RWPE2 (cell line): ENCODE data around the gene STOML2.

Experiments used
- ATAC-seq: fragments of 200-7000 bp; cut with Tn5 transposase; 3 replicates; pipeline ENCODE4 v1.9.1; 2021; ENCODE audit warnings: low read depth
- DNase-seq: peaks from one replicate; pipeline ENCODE4 v3.0.0-alpha.2; 2020; ENCODE audit warnings: low spot score
- H3K27ac ChIP-seq: fragments of 450-650 bp; 2 replicates; pipeline ENCODE4 v1.5.1; 2017; ENCODE audit warnings: mild to moderate bottlenecking; ENCODE audit not compliant: poor library complexity, severe bottlenecking
- H3K27me3 ChIP-seq: fragments of 250-450 bp; sonication (Bioruptor Pico); 2 replicates; pipeline ENCODE4 v1.5.1; 2021; ENCODE audit warnings: mild to moderate bottlenecking, moderate library complexity; ENCODE audit not compliant: insufficient read depth, poor library complexity, severe bottlenecking
- H3K36me3 ChIP-seq: fragments of 250-450 bp; sonication (Bioruptor Pico); 2 replicates; pipeline ENCODE4 v1.5.1; 2020; ENCODE audit warnings: low read depth, mild to moderate bottlenecking, moderate library complexity
- H3K4me1 ChIP-seq: fragments of 250-450 bp; sonication (Bioruptor Pico); 2 replicates; pipeline ENCODE4 v1.5.1; 2021; ENCODE audit warnings: mild to moderate bottlenecking, moderate library complexity; ENCODE audit not compliant: insufficient read depth, poor library complexity, severe bottlenecking
- H3K4me3 ChIP-seq: fragments of 250-450 bp; sonication (Bioruptor Pico); 2 replicates; pipeline ENCODE4 v1.5.1; 2021; ENCODE audit warnings: mild to moderate bottlenecking, moderate library complexity; ENCODE audit not compliant: severe bottlenecking
- H3K9me3 ChIP-seq: fragments of 250-450 bp; sonication (Bioruptor Pico); 2 replicates; pipeline ENCODE4 v1.5.1; 2021; ENCODE audit warnings: mild to moderate bottlenecking, moderate library complexity; ENCODE audit not compliant: severe bottlenecking
- TF ChIP-seq, protein P1 (sequence below): fragments of 450-650 bp; IDR thresholded peaks from one replicate; pipeline ENCODE4 v1.5.1; 2017; ENCODE audit warnings: mild to moderate bottlenecking, moderate library complexity; ENCODE audit not compliant: poor library complexity, severe bottlenecking

The STOML2 gene

DNA sequence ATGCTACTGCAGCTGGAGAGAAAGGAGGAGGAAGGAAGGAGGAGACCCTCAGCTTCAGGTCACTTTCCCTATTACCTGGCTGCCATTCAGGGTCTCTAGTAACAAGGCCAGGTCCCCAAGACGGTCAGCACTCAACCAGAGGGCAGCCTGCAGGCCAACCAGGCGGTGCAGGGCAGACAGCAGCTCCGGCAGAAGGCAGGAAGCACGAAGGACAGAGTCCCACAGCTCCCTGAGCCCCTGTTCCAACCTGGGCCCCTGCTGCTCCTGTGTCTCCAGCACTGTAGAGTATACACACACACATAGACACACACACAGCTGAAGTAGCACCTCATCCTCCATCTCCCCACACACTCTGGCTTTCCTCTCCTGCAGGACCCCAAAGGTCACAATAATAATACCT, 24.9 kb downstream of the STOML2 start:
- Histone ChIP-seq H3K36me3 (peaks cover 41% of the 10 kb centered on the region), H3K27me3 (no peaks in the 10 kb centered on the region), H3K4me1 (peaks cover under 1% of the 10 kb centered on the region), H3K9me3 (no peaks in the 10 kb centered on the region), H3K4me3 (peak overlapping the region; percentile 86), H3K27ac (no peak overlapping the region)
- no peak for ATAC-seq
- TF ChIP-seq, protein P1, sequence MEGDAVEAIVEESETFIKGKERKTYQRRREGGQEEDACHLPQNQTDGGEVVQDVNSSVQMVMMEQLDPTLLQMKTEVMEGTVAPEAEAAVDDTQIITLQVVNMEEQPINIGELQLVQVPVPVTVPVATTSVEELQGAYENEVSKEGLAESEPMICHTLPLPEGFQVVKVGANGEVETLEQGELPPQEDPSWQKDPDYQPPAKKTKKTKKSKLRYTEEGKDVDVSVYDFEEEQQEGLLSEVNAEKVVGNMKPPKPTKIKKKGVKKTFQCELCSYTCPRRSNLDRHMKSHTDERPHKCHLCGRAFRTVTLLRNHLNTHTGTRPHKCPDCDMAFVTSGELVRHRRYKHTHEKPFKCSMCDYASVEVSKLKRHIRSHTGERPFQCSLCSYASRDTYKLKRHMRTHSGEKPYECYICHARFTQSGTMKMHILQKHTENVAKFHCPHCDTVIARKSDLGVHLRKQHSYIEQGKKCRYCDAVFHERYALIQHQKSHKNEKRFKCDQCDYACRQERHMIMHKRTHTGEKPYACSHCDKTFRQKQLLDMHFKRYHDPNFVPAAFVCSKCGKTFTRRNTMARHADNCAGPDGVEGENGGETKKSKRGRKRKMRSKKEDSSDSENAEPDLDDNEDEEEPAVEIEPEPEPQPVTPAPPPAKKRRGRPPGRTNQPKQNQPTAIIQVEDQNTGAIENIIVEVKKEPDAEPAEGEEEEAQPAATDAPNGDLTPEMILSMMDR: no peak
- DNase-seq: no peak

DNA sequence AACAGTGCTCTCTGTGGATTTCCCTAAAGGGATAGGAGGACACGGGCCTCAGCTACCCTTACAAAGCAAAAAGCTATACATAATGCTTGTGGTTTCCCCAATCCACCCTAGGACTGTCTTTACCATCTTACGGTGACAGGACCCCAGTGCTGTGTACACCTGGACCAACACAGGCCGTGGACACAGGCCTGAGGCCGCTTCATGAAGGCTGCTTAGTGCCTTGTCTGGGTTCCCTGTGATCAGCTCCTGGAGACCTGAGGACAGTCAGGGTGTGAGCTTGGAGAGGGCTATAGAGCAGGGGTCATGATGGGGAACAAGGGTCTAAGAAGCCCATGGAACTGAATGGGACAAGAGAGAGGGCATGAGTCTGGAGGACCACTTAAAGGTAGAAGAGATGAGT, 26.1 kb downstream of the STOML2 start:
- TF ChIP-seq, protein P1: no peak
- H3K4me1 ChIP-seq: peaks cover 4% of the 10 kb centered on the region
- DNase-seq (no peak), ATAC-seq (no peak)
- H3K4me3 ChIP-seq: no peak overlapping the region
- peaks cover 42% of the 10 kb centered on the region for H3K36me3 ChIP-seq
- H3K27me3 ChIP-seq: no peaks in the 10 kb centered on the region
- no peaks in the 10 kb centered on the region for H3K9me3 ChIP-seq
- no peak overlapping the region for H3K27ac ChIP-seq

- no peak overlapping the region for H3K4me3 ChIP-seq
- no peaks in the 10 kb centered on the region for H3K9me3 ChIP-seq
- H3K4me1 ChIP-seq: peaks cover 8% of the 10 kb centered on the region
- H3K27ac ChIP-seq: no peak overlapping the region
- ATAC-seq (no peak), DNase-seq (no peak)
- no peaks in the 10 kb centered on the region for H3K27me3 ChIP-seq
- TF ChIP-seq, protein P1: no peak
- peaks cover 47% of the 10 kb centered on the region for H3K36me3 ChIP-seq
These were observed 27.6 kb downstream of the STOML2 start for GRCh38 chr9:35075358-35075757.

- no peak for ATAC-seq
- Histone ChIP-seq H3K27ac (no peak overlapping the region), H3K4me3 (no peak overlapping the region), H3K4me1 (peaks cover 13% of the 10 kb centered on the region), H3K27me3 (no peaks in the 10 kb centered on the region), H3K9me3 (no peaks in the 10 kb centered on the region), H3K36me3 (peaks cover 53% of the 10 kb centered on the region)
- TF ChIP-seq, protein P1: no peak
- no peak for DNase-seq
These were observed 28.1 kb downstream of the STOML2 start for GRCh38 chr9:35074791-35075190.

GRCh38 chr9:35074141-35074540, 28.8 kb downstream of the STOML2 start:
- no peak for DNase-seq
- TF ChIP-seq, protein P1: no peak
- no peak overlapping the region for H3K27ac ChIP-seq
- H3K9me3 ChIP-seq: no peaks in the 10 kb centered on the region
- no peak for ATAC-seq
- no peaks in the 10 kb centered on the region for H3K27me3 ChIP-seq
- H3K36me3 ChIP-seq: peaks cover 57% of the 10 kb centered on the region
- H3K4me1 ChIP-seq: peaks cover 17% of the 10 kb centered on the region
- no peak overlapping the region for H3K4me3 ChIP-seq
